ENCODE results near the gene CORO7.
"Not testable (repeated sequence)": the region's sequence is repeated elsewhere in the genome, so short reads cannot be mapped to it uniquely, and the experiment has no call there.

The CORO7 gene

GRCh38 chr16:4399001-4399730 lies 17.2 kb downstream of the CORO7 start:
- DNase-seq, result no peak

- DNase-seq, result no peak
Measured at GRCh38 chr16:4395055-4395726, 21.2 kb downstream of the CORO7 start.

- not testable (repeated sequence) for DNase-seq
Measured at GRCh38 chr16:4393850-4394249, 22.5 kb downstream of the CORO7 start.

- no peak for DNase-seq
Measured at GRCh38 chr16:4393240-4393600, 23.2 kb downstream of the CORO7 start.

- no peak for DNase-seq
Measured at GRCh38 chr16:4392382-4393239, 23.8 kb downstream of the CORO7 start.

GRCh38 chr16:4391631-4392381 lies 24.6 kb downstream of the CORO7 start:
- DNase-seq, result no peak

- DNase-seq, result no peak
Measured at GRCh38 chr16:4390266-4391260, 25.8 kb downstream of the CORO7 start.

GRCh38 chr16:4389051-4389955 lies 27.1 kb downstream of the CORO7 start:
- DNase-seq, result no peak

GRCh38 chr16:4388271-4389021 lies 27.9 kb downstream of the CORO7 start:
- no peak for DNase-seq

GRCh38 chr16:4387781-4388180 lies 28.6 kb downstream of the CORO7 start:
- DNase-seq, result no peak

GRCh38 chr16:4386951-4387565 lies 29.3 kb downstream of the CORO7 start:
- no peak for DNase-seq

GRCh38 chr16:4386451-4386805 lies 30.0 kb downstream of the CORO7 start:
- DNase-seq, result no peak

- DNase-seq, result no peak
Measured at GRCh38 chr16:4385789-4386450, 30.5 kb downstream of the CORO7 start.

- DNase-seq, result no peak
Measured at GRCh38 chr16:4385066-4385788, 31.2 kb downstream of the CORO7 start.

GRCh38 chr16:4384509-4384942 lies 31.9 kb downstream of the CORO7 start:
- DNase-seq, result no peak

GRCh38 chr16:4383591-4384444 lies 32.6 kb downstream of the CORO7 start:
- no peak for DNase-seq

GRCh38 chr16:4382795-4383357 lies 33.5 kb downstream of the CORO7 start:
- DNase-seq, result no peak

All from NCI-H146 (cell line).